ENCODE data around the gene DDX41. TPM values are rescaled to one million over a fixed set of nuclear protein-coding genes. Genes with fewer than 3 reads are reported as not detected.

DDX41 gene
- total and polyA plus RNA-seq, 2 of the 13 experiments (the other 11 are each of a cell fraction or from before 2014, with no cell fraction given): 62.8 to 105 TPM

DNA sequence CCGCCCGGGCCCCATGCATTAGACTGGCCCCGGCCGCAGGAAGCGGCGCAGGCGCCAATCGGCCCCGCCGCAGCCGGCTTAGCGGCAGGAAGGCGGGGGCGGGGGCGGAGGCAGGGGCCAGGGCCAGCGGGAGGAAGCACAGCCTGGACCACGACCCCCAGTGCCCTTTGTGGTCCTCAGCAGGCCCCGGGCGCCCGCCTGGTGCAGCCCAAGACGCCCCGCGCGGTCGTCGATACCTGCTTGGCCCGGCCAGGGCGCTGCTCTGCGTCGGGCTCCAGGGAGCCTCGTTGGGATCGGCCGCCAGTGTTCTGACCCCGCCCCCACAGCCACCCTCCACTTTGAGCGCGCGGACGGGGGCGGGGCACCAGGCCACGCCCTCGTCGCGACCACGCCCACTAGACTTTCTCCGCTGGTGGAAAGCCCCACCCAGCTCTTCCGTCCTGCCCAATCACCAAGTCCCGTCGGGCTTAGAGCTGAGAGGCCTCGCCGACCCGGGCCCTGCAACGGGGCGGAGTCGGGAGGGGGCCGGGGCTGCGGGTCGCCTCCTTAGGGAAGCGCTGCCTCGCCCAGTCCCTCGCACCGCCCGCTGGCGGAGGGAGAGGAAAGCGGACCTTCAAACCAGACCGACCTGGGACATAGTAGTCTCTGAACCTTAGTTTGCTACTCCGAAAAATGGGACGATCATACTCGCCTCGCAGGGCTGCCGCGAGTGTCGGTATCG, 19.3 kb downstream of the DDX41 start, which contains the start of gene PDLIM7 (continued):
- peak; percentile 6; the same call in 1 of the 2 replicates for TF ChIP-seq POGZ (CRISPR knock-in tag; IDR thresholded peaks at IDR 0.05)
- TF ChIP-seq TFAP4 (IDR thresholded peaks at IDR 0.05; ENCODE audit: borderline replicate concordance, low read depth): no peak
- TF ChIP-seq GABPA (IDR thresholded peaks at IDR 0.05; ENCODE audit: low read depth, low read length): no peak
- peak; percentile 24; the same call in 1 of the 2 replicates for TF ChIP-seq GABPA (CRISPR knock-in tag; IDR thresholded peaks at IDR 0.05; ENCODE audit: low read depth)
- peak; percentile 60; the same call in 1 of the 2 replicates for TF ChIP-seq ZNF12 (CRISPR knock-in tag; IDR thresholded peaks at IDR 0.05)
- TF ChIP-seq EED (CRISPR knock-in tag; IDR thresholded peaks at IDR 0.05): peak; percentile 6; the same call in 1 of the 2 replicates
- peak; percentile 52; the same call in 1 of the 2 replicates for TF ChIP-seq TMF1 (CRISPR knock-in tag; IDR thresholded peaks at IDR 0.05; ENCODE audit: low read depth)
- no peak for TF ChIP-seq ZNF33A (CRISPR knock-in tag; IDR thresholded peaks at IDR 0.05; ENCODE audit: borderline replicate concordance)
- no peak for TF ChIP-seq ZSCAN20 (CRISPR knock-in tag; IDR thresholded peaks at IDR 0.05; ENCODE audit: borderline replicate concordance)
- TF ChIP-seq, protein P1, sequence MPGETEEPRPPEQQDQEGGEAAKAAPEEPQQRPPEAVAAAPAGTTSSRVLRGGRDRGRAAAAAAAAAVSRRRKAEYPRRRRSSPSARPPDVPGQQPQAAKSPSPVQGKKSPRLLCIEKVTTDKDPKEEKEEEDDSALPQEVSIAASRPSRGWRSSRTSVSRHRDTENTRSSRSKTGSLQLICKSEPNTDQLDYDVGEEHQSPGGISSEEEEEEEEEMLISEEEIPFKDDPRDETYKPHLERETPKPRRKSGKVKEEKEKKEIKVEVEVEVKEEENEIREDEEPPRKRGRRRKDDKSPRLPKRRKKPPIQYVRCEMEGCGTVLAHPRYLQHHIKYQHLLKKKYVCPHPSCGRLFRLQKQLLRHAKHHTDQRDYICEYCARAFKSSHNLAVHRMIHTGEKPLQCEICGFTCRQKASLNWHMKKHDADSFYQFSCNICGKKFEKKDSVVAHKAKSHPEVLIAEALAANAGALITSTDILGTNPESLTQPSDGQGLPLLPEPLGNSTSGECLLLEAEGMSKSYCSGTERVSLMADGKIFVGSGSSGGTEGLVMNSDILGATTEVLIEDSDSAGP (CRISPR knock-in tag; IDR thresholded peaks at IDR 0.05; ENCODE audit: borderline replicate concordance): peak; percentile 85
- TF ChIP-seq ZFX (CRISPR knock-in tag; IDR thresholded peaks at IDR 0.05; ENCODE audit: low read depth): peak; percentile 74
- no peak for TF ChIP-seq SATB2 (CRISPR knock-in tag; IDR thresholded peaks at IDR 0.05)
- TF ChIP-seq CHD4 (IDR thresholded peaks at IDR 0.05; ENCODE audit: borderline replicate concordance, low read length): peak; percentile 99
- no peak for TF ChIP-seq ZNF101 (CRISPR knock-in tag; IDR thresholded peaks at IDR 0.05; ENCODE audit: borderline replicate concordance, low read depth)
- TF ChIP-seq HDAC2 (CRISPR knock-in tag; IDR thresholded peaks at IDR 0.05): peak; percentile 68
- no peak; the same call in 1 of the 2 replicates for TF ChIP-seq KDM3A (CRISPR knock-in tag; IDR thresholded peaks at IDR 0.05; ENCODE audit: low read depth)
- peak; percentile 84; the same call in 1 of the 2 replicates for TF ChIP-seq ZNF446 (CRISPR knock-in tag; IDR thresholded peaks at IDR 0.05)
- TF ChIP-seq THAP9 (CRISPR knock-in tag; IDR thresholded peaks at IDR 0.05; ENCODE audit: borderline replicate concordance): peak; percentile 83; the same call in 1 of the 2 replicates
- TF ChIP-seq ADNP (CRISPR knock-in tag; IDR thresholded peaks at IDR 0.05): peak; percentile 87; the same call in 1 of the 2 replicates
- TF ChIP-seq ZNF660 (CRISPR knock-in tag; IDR thresholded peaks at IDR 0.05; ENCODE audit: borderline replicate concordance, low read depth): no peak
- TF ChIP-seq ZSCAN30 (CRISPR knock-in tag; IDR thresholded peaks at IDR 0.05): no peak
- TF ChIP-seq, protein P2, sequence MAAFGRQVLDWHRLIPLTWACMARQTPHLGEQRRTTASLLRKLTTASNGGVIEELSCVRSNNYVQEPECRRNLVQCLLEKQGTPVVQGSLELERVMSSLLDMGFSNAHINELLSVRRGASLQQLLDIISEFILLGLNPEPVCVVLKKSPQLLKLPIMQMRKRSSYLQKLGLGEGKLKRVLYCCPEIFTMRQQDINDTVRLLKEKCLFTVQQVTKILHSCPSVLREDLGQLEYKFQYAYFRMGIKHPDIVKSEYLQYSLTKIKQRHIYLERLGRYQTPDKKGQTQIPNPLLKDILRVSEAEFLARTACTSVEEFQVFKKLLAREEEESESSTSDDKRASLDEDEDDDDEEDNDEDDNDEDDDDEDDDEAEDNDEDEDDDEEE (CRISPR knock-in tag; IDR thresholded peaks at IDR 0.05): peak; percentile 92; the same call in 1 of the 2 replicates
- no peak for TF ChIP-seq NAIF1 (CRISPR knock-in tag; IDR thresholded peaks at IDR 0.05; ENCODE audit: borderline replicate concordance)
- TF ChIP-seq XRCC5 (optimal IDR thresholded peaks at IDR 0.05; ENCODE audit: low read length): peak; percentile 37

Data from HepG2 (cell line).